ENCODE results near the gene CEP41. TPM values are rescaled to one million over a fixed set of nuclear protein-coding genes. Genes with fewer than 3 reads are reported as not detected.
"Not testable (repeated sequence)": the region's sequence is repeated elsewhere in the genome, so short reads cannot be mapped to it uniquely, and the experiment has no call there.

The CEP41 gene
- total RNA-seq, 1 donor from 2014 or later, result 4.6 TPM

GRCh38 chr7:130379532-130379920 is 61.3 kb downstream of the CEP41 start:
- no peak for DNase-seq (ENCODE audit: low spot score)
- intact Hi-C loops (cut with DNase I), result no loop called here

GRCh38 chr7:130379019-130379418 is 61.8 kb downstream of the CEP41 start:
- intact Hi-C loops (cut with DNase I), result no loop called here
- no peak for DNase-seq (ENCODE audit: low spot score)

- no peak for DNase-seq (ENCODE audit: low spot score)
- intact Hi-C loops (cut with DNase I), result no loop called here
These were observed 63.6 kb downstream of the CEP41 start for GRCh38 chr7:130377178-130377577.

- DNase-seq (ENCODE audit: low spot score); intact Hi-C loops (cut with DNase I): not testable (repeated sequence)
These were observed 64.4 kb downstream of the CEP41 start for GRCh38 chr7:130376461-130376860.

- DNase-seq (ENCODE audit: low spot score), result peak; percentile 65
- intact Hi-C loops (cut with DNase I), result no loop called here
These were observed 66.3 kb downstream of the CEP41 start for GRCh38 chr7:130374507-130374906.

- intact Hi-C loops (cut with DNase I), result no loop called here
- peak; percentile 24 for DNase-seq (ENCODE audit: low spot score)
These were observed 68.2 kb downstream of the CEP41 start for GRCh38 chr7:130372402-130373165.

GRCh38 chr7:130371046-130371445 is 69.8 kb downstream of the CEP41 start:
- DNase-seq (ENCODE audit: low spot score), result no peak
- intact Hi-C loops (cut with DNase I), result no loop called here

GRCh38 chr7:130369831-130370550 is 70.8 kb downstream of the CEP41 start:
- DNase-seq (ENCODE audit: low spot score), result no peak
- intact Hi-C loops (cut with DNase I), result loop anchor here (10.0 kb wide), 1 partner anchor 75 kb away; the partner anchor contains the start of gene CEP41

- intact Hi-C loops (cut with DNase I), result loop anchor here (10.0 kb wide), 1 partner anchor 76 kb away; the partner anchor contains the start of gene CEP41
- DNase-seq (ENCODE audit: low spot score), result no peak
These were observed 71.6 kb downstream of the CEP41 start for GRCh38 chr7:130369110-130369711.

GRCh38 chr7:130367836-130368746 is 72.7 kb downstream of the CEP41 start:
- intact Hi-C loops (cut with DNase I), result loop anchor here (10.0 kb wide), 1 partner anchor 77 kb away; the partner anchor contains the start of gene CEP41
- DNase-seq (ENCODE audit: low spot score), result peak; percentile 71

- intact Hi-C loops (cut with DNase I), result loop anchor here (10.0 kb wide), 1 partner anchor 78 kb away; the partner anchor contains the start of gene CEP41
These were observed 73.6 kb downstream of the CEP41 start for GRCh38 chr7:130367088-130367755.

GRCh38 chr7:130366564-130366963 is 74.3 kb downstream of the CEP41 start:
- intact Hi-C loops (cut with DNase I), result loop anchor here (10.0 kb wide), 1 partner anchor 78 kb away; the partner anchor contains the start of gene CEP41
- peak; percentile 61 for DNase-seq (ENCODE audit: low spot score)

More at GRCh38 chr7:130367088-130367755, 73.6 kb downstream of the CEP41 start:
- peak; percentile 43 for DNase-seq (ENCODE audit: low spot score)

GRCh38 chr7:130365511-130366441 is 75.0 kb downstream of the CEP41 start:
- peak; percentile 74 for DNase-seq (ENCODE audit: low spot score)
- intact Hi-C loops (cut with DNase I), result loop anchor here (10.0 kb wide), 1 partner anchor 79 kb away; the partner anchor contains the start of gene CEP41

- intact Hi-C loops (cut with DNase I), result loop anchor here (10.0 kb wide), 1 partner anchor 80 kb away; the partner anchor contains the start of gene CEP41
- peak; percentile 5 for DNase-seq (ENCODE audit: low spot score)
These were observed 75.7 kb downstream of the CEP41 start for GRCh38 chr7:130365088-130365487.

- peak; percentile 35 for DNase-seq (ENCODE audit: low spot score)
- intact Hi-C loops (cut with DNase I), result loop anchor here (10.0 kb wide), 1 partner anchor 80 kb away; the partner anchor contains the start of gene CEP41
These were observed 76.4 kb downstream of the CEP41 start for GRCh38 chr7:130364451-130364850.

- intact Hi-C loops (cut with DNase I), result loop anchor here (10.0 kb wide), 1 partner anchor 82 kb away; the partner anchor contains the start of gene CEP41
- DNase-seq (ENCODE audit: low spot score), result peak; percentile 26
These were observed 77.6 kb downstream of the CEP41 start for GRCh38 chr7:130363026-130363847.
